HepG2 (cell line): ENCODE measurements around the gene CD79A. TPM values are rescaled to one million over a fixed set of nuclear protein-coding genes. Genes with fewer than 3 reads are reported as not detected.
A peak's percentile ranks its signal among the peaks of the same experiment; 100 is the strongest.

Experiments used
- GABPB1 ChIP-seq: IDR thresholded peaks from 2 replicates; pipeline ENCODE4 v1.6.1; 2016; ENCODE audit warnings: mild to moderate bottlenecking, missing genetic modification reagents, moderate library complexity, missing compliant biosample characterization
- GLI4 ChIP-seq: sonication (generic); formaldehyde crosslinking; IDR thresholded peaks from 2 replicates; pipeline ENCODE4 v1.5.1; 2020; ENCODE audit warnings: missing genetic modification reagents, mild to moderate bottlenecking, moderate library complexity, borderline replicate concordance
- GPN1 ChIP-seq: sonication (generic); formaldehyde crosslinking; IDR thresholded peaks from 2 replicates; pipeline ENCODE4 v1.5.1; 2020; ENCODE audit warnings: missing genetic modification reagents, borderline replicate concordance
- HNRNPK ChIP-seq: fragments of 200-400 bp; formaldehyde crosslinking; IDR thresholded peaks from 2 replicates; pipeline ENCODE4 v1.6.1; 2018; ENCODE audit warnings: low read length, low read depth, moderate library complexity, mild to moderate bottlenecking; ENCODE audit not compliant: poor library complexity, severe bottlenecking
- KLF12 ChIP-seq: sonication (generic); formaldehyde crosslinking; IDR thresholded peaks from 2 replicates; pipeline ENCODE4 v1.4.0; 2020; ENCODE audit warnings: missing genetic modification reagents, borderline replicate concordance
- MAZ ChIP-seq, 2 experiments: sonication (generic) in 1 of 2; formaldehyde crosslinking in 1 of 2; IDR thresholded peaks; 2 replicates each; pipeline versions ENCODE4 v1.5.0 to v1.6.1; 2012 to 2020; ENCODE audit warnings: low read depth in 2 of 2, mild to moderate bottlenecking in 2 of 2, borderline replicate concordance in 1 of 2, improper control_type of control experiment in 1 of 2, low read length in 1 of 2, missing genetic modification reagents in 1 of 2, moderate library complexity in 1 of 2
- NCOA5 ChIP-seq: sonication (generic); formaldehyde crosslinking; IDR thresholded peaks from 2 replicates; pipeline ENCODE4 v1.4.0; 2020; ENCODE audit warnings: missing genetic modification reagents
- PCBP2 ChIP-seq: fragments of 200-400 bp; formaldehyde crosslinking; optimal IDR thresholded peaks from 2 replicates; pipeline ENCODE3; 2018; ENCODE audit warnings: low read length, low read depth; ENCODE audit not compliant: poor library complexity, severe bottlenecking
- SAFB2 ChIP-seq: sonication (generic); formaldehyde crosslinking; IDR thresholded peaks from 2 replicates; pipeline ENCODE4 v1.5.1; 2020; ENCODE audit warnings: missing genetic modification reagents, low read depth, mild to moderate bottlenecking, borderline replicate concordance
- TMF1 ChIP-seq: sonication (generic); formaldehyde crosslinking; IDR thresholded peaks from 2 replicates; pipeline ENCODE4 v1.8.1; 2022; ENCODE audit warnings: low read depth, missing genetic modification reagents
- ZBTB3 ChIP-seq: sonication (generic); formaldehyde crosslinking; IDR thresholded peaks from 2 replicates; pipeline ENCODE4 v1.4.0; 2020; ENCODE audit warnings: low read depth, mild to moderate bottlenecking, moderate library complexity, missing genetic modification reagents, borderline replicate concordance
- ZFP82 ChIP-seq: sonication (generic); formaldehyde crosslinking; IDR thresholded peaks from 2 replicates; pipeline ENCODE4 v1.5.1; 2020; ENCODE audit warnings: mild to moderate bottlenecking, missing genetic modification reagents, borderline replicate concordance
- ZNF333 ChIP-seq: sonication (generic); formaldehyde crosslinking; IDR thresholded peaks from 2 replicates; pipeline ENCODE4 v1.4.0; 2020; ENCODE audit warnings: mild to moderate bottlenecking, missing genetic modification reagents, borderline replicate concordance
- ZNF550 ChIP-seq: sonication (generic); formaldehyde crosslinking; IDR thresholded peaks from 2 replicates; pipeline ENCODE4 v1.4.0; 2020; ENCODE audit warnings: mild to moderate bottlenecking, missing genetic modification reagents, borderline replicate concordance
- ZNF569 ChIP-seq: sonication (generic); formaldehyde crosslinking; IDR thresholded peaks from 2 replicates; pipeline ENCODE4 v1.5.0; 2020; ENCODE audit warnings: mild to moderate bottlenecking, missing genetic modification reagents, moderate library complexity, borderline replicate concordance
- ZNF570 ChIP-seq: sonication (generic); formaldehyde crosslinking; IDR thresholded peaks from 2 replicates; pipeline ENCODE4 v1.4.0; 2020; ENCODE audit warnings: mild to moderate bottlenecking, missing genetic modification reagents, borderline replicate concordance
- ZNF629 ChIP-seq: sonication (generic); formaldehyde crosslinking; conservative IDR thresholded peaks from 2 replicates; pipeline ENCODE4 v1.5.0; 2020; ENCODE audit warnings: missing genetic modification reagents
- ZNF781 ChIP-seq: sonication (generic); formaldehyde crosslinking; IDR thresholded peaks from 2 replicates; pipeline ENCODE4 v1.5.1; 2020; ENCODE audit warnings: borderline replicate concordance, mild to moderate bottlenecking, missing genetic modification reagents; ENCODE audit errors: not compliant biosample characterization
- ZNF83 ChIP-seq: sonication (generic); formaldehyde crosslinking; IDR thresholded peaks from 2 replicates; pipeline ENCODE4 v1.4.0; 2020; ENCODE audit warnings: missing genetic modification reagents, mild to moderate bottlenecking, borderline replicate concordance
- polyA plus RNA-seq, 8 experiments: library from polyadenylated mRNA; depleted of rRNA in 3 of 8; stranded (reverse) in 7 of 8; unstranded in 1 of 8; fragments of >200 nt; fragmentation: Illumina TruSeq in 4 of 8; extraction: Trizol in 4 of 8; gene quantifications; 2 replicates each; pipeline versions ENCODE4 v1.2.1 to v1.2.3, GENCODE V29; 2011 to 2016; ENCODE audit warnings: low read depth in 4 of 8, missing spikeins in 1 of 8, mixed read lengths in 1 of 8; ENCODE audit not compliant: insufficient read depth in 1 of 8
- total RNA-seq, 5 experiments: library from RNA; depleted of rRNA; stranded (reverse); fragments of >200 nt; fragmentation: Illumina TruSeq; extraction: Trizol; gene quantifications; 2 replicates each; pipeline ENCODE4 v1.2.3, GENCODE V29; 2016; ENCODE audit warnings: low read depth in 1 of 5
- TF ChIP-seq, protein P1 (sequence below): sonication (generic); formaldehyde crosslinking; IDR thresholded peaks from 2 replicates; pipeline ENCODE4 v1.5.0; 2020; ENCODE audit warnings: missing genetic modification reagents, mild to moderate bottlenecking, borderline replicate concordance
- TF ChIP-seq, protein P2 (sequence below): sonication (generic); formaldehyde crosslinking; IDR thresholded peaks from 2 replicates; pipeline ENCODE4 v1.4.0; 2020; ENCODE audit warnings: missing genetic modification reagents
- TF ChIP-seq, protein P3 (sequence below): fragments of 450-650 bp; IDR thresholded peaks from 2 replicates; pipeline ENCODE4 v1.6.1; 2017; ENCODE audit warnings: mild to moderate bottlenecking
- TF ChIP-seq, protein P4 (sequence below): sonication (generic); formaldehyde crosslinking; IDR thresholded peaks from 2 replicates; pipeline ENCODE4 v1.5.1; 2020; ENCODE audit warnings: mild to moderate bottlenecking, missing genetic modification reagents, moderate library complexity

The CD79A gene
- total and polyA plus RNA-seq, 2 of the 13 experiments (the other 11 are each of a cell fraction or from before 2014, with no cell fraction given), result 0.24 to 0.33 TPM

DNA sequence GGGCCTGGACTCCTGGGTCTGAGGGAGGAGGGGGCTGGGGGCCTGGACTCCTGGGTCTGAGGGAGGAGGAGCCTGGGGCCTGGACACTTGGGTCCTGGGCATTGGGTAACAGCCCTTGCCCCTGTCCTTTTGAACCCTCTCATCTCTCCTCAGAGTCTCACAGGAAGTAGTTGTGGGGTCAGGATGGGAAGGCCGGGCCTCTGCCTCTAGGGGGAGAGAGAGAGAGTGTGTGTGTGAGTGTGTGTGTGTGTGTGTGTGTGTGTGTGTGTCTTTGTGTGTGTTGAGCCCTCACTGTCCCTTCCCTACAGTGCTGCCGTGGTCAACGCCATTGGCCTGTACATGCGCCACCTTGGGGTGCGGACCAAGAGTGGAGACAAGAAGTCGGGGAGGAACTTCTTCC is 16.8 kb downstream of the CD79A start (continued):
- no peak for TF ChIP-seq SAFB2 (CRISPR knock-in tag)
- TF ChIP-seq, protein P1, sequence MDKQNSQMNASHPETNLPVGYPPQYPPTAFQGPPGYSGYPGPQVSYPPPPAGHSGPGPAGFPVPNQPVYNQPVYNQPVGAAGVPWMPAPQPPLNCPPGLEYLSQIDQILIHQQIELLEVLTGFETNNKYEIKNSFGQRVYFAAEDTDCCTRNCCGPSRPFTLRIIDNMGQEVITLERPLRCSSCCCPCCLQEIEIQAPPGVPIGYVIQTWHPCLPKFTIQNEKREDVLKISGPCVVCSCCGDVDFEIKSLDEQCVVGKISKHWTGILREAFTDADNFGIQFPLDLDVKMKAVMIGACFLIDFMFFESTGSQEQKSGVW (CRISPR knock-in tag), result no peak
- no peak for TF ChIP-seq TMF1
- no peak for TF ChIP-seq NCOA5 (CRISPR knock-in tag)
- TF ChIP-seq ZNF333 (CRISPR knock-in tag), result no peak
- TF ChIP-seq ZNF781 (CRISPR knock-in tag), result no peak
- TF ChIP-seq ZNF83 (CRISPR knock-in tag), result no peak
- TF ChIP-seq ZNF629 (CRISPR knock-in tag), result no peak
- TF ChIP-seq, protein P2, sequence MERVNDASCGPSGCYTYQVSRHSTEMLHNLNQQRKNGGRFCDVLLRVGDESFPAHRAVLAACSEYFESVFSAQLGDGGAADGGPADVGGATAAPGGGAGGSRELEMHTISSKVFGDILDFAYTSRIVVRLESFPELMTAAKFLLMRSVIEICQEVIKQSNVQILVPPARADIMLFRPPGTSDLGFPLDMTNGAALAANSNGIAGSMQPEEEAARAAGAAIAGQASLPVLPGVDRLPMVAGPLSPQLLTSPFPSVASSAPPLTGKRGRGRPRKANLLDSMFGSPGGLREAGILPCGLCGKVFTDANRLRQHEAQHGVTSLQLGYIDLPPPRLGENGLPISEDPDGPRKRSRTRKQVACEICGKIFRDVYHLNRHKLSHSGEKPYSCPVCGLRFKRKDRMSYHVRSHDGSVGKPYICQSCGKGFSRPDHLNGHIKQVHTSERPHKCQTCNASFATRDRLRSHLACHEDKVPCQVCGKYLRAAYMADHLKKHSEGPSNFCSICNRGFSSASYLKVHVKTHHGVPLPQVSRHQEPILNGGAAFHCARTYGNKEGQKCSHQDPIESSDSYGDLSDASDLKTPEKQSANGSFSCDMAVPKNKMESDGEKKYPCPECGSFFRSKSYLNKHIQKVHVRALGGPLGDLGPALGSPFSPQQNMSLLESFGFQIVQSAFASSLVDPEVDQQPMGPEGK (CRISPR knock-in tag), result peak; percentile 26; the same call in 1 of the 2 replicates
- no peak for TF ChIP-seq ZBTB3
- no peak for TF ChIP-seq ZNF569 (CRISPR knock-in tag)
- TF ChIP-seq, protein P3, sequence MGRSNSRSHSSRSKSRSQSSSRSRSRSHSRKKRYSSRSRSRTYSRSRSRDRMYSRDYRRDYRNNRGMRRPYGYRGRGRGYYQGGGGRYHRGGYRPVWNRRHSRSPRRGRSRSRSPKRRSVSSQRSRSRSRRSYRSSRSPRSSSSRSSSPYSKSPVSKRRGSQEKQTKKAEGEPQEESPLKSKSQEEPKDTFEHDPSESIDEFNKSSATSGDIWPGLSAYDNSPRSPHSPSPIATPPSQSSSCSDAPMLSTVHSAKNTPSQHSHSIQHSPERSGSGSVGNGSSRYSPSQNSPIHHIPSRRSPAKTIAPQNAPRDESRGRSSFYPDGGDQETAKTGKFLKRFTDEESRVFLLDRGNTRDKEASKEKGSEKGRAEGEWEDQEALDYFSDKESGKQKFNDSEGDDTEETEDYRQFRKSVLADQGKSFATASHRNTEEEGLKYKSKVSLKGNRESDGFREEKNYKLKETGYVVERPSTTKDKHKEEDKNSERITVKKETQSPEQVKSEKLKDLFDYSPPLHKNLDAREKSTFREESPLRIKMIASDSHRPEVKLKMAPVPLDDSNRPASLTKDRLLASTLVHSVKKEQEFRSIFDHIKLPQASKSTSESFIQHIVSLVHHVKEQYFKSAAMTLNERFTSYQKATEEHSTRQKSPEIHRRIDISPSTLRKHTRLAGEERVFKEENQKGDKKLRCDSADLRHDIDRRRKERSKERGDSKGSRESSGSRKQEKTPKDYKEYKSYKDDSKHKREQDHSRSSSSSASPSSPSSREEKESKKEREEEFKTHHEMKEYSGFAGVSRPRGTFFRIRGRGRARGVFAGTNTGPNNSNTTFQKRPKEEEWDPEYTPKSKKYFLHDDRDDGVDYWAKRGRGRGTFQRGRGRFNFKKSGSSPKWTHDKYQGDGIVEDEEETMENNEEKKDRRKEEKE, result no peak
- TF ChIP-seq, protein P4, sequence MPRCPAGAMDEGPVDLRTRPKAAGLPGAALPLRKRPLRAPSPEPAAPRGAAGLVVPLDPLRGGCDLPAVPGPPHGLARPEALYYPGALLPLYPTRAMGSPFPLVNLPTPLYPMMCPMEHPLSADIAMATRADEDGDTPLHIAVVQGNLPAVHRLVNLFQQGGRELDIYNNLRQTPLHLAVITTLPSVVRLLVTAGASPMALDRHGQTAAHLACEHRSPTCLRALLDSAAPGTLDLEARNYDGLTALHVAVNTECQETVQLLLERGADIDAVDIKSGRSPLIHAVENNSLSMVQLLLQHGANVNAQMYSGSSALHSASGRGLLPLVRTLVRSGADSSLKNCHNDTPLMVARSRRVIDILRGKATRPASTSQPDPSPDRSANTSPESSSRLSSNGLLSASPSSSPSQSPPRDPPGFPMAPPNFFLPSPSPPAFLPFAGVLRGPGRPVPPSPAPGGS (CRISPR knock-in tag), result no peak
- no peak for TF ChIP-seq GLI4 (CRISPR knock-in tag)
- no peak for TF ChIP-seq ZNF570 (CRISPR knock-in tag)
- peak; percentile 65; the same call in 1 of the 2 replicates for TF ChIP-seq GABPB1
- no peak for TF ChIP-seq GPN1
- no peak for TF ChIP-seq ZFP82 (CRISPR knock-in tag)
- TF ChIP-seq MAZ (IDR thresholded peaks at IDR 0.05; ENCODE audit: borderline replicate concordance, low read depth, low read length), result no peak
- no peak for TF ChIP-seq MAZ (CRISPR knock-in tag; IDR thresholded peaks at IDR 0.05; ENCODE audit: low read depth)
- no peak for TF ChIP-seq KLF12 (CRISPR knock-in tag)
- no peak for TF ChIP-seq PCBP2
- TF ChIP-seq HNRNPK, result no peak
- TF ChIP-seq ZNF550, result no peak
